Hepatocyte (in vitro differentiated cells): ENCODE results near the gene LSAMP. TPM values are rescaled to one million over a fixed set of nuclear protein-coding genes. Genes with fewer than 3 reads are reported as not detected.

Source experiments
- DNase-seq: peaks from one replicate; pipeline ENCODE4 v3.0.0-alpha.2; 2016; ENCODE audit warnings: low spot score
- H2AFZ ChIP-seq: fragments of 200-600 bp; sonication (generic); 2 replicates; pipeline ENCODE4 v1.6.0; 2016; ENCODE audit warnings: antibody characterized with exemption, mild to moderate bottlenecking
- H3K27ac ChIP-seq: fragments of 200-600 bp; sonication (generic); 2 replicates; pipeline ENCODE4 v1.5.1; 2016; ENCODE audit warnings: mild to moderate bottlenecking
- H3K27me3 ChIP-seq: fragments of 200-600 bp; sonication (generic); 2 replicates; pipeline ENCODE4 v1.6.1; 2016
- H3K36me3 ChIP-seq: fragments of 200-600 bp; sonication (generic); replicated peaks from 2 replicates; pipeline ENCODE4 v1.5.1; 2016; ENCODE audit warnings: low read depth; ENCODE audit not compliant: insufficient read depth
- H3K4me1 ChIP-seq: fragments of 200-600 bp; sonication (generic); 2 replicates; pipeline ENCODE4 v1.5.1; 2016; ENCODE audit warnings: mild to moderate bottlenecking, moderate library complexity; ENCODE audit not compliant: insufficient read depth
- H3K4me2 ChIP-seq: fragments of 200-600 bp; sonication (generic); 2 replicates; pipeline ENCODE4 v1.6.0; 2016
- H3K4me3 ChIP-seq: fragments of 200-600 bp; sonication (generic); 2 replicates; pipeline ENCODE4 v1.5.1; 2016; ENCODE audit warnings: mild to moderate bottlenecking
- H3K79me2 ChIP-seq: fragments of 200-600 bp; sonication (generic); 2 replicates; pipeline ENCODE4 v1.6.0; 2017; ENCODE audit warnings: mild to moderate bottlenecking
- H3K9me2 ChIP-seq: fragments of 200-600 bp; sonication (generic); replicated peaks from 2 replicates; pipeline ENCODE4 v1.6.0; 2017; ENCODE audit warnings: mild to moderate bottlenecking; ENCODE audit not compliant: insufficient read depth
- H3K9me3 ChIP-seq: fragments of 200-600 bp; sonication (generic); 2 replicates; pipeline ENCODE4 v1.5.1; 2016; ENCODE audit warnings: low read depth, mild to moderate bottlenecking
- H4K20me1 ChIP-seq: fragments of 200-600 bp; sonication (generic); 2 replicates; pipeline ENCODE4 v1.6.0; 2016; ENCODE audit warnings: mild to moderate bottlenecking; ENCODE audit not compliant: insufficient read depth, poor library complexity, severe bottlenecking
- CTCF ChIP-seq: fragments of 200-600 bp; sonication (generic); IDR thresholded peaks from 2 replicates; pipeline ENCODE4 v1.5.1; 2016; ENCODE audit warnings: antibody characterized with exemption, mild to moderate bottlenecking; ENCODE audit not compliant: poor library complexity
- EZH2 ChIP-seq: fragments of 200-600 bp; sonication (generic); IDR thresholded peaks from 2 replicates; pipeline ENCODE4 v1.6.1; 2016; ENCODE audit warnings: antibody characterized with exemption, mild to moderate bottlenecking, borderline replicate concordance
- EZH2phosphoT487 ChIP-seq: fragments of 200-600 bp; sonication (generic); IDR thresholded peaks from one replicate; pipeline ENCODE4 v1.6.1; 2018; ENCODE audit warnings: antibody characterized with exemption, mild to moderate bottlenecking, low read depth, moderate library complexity; ENCODE audit not compliant: unreplicated experiment, severe bottlenecking
- WGBS: methylation state at CpG from one replicate; pipeline ENCODE4 v1.1.6; 2016; ENCODE audit warnings: low lambda C conversion rate; ENCODE audit errors: missing lambda C conversion rate; 5-methylcytosine and 5-hydroxymethylcytosine counted together
- polyA plus RNA-seq: library from polyadenylated mRNA; unstranded; fragments of >200 nt; fragmentation: Nextera tagmentation; extraction: Ambion mirVana; gene quantifications from 2 replicates; pipeline ENCODE4 v1.2.1, GENCODE V29; 2016
- total RNA-seq: library from RNA; depleted of rRNA; stranded (reverse); fragments of >200 nt; gene quantifications from 2 replicates; pipeline ENCODE4 v1.2.3, GENCODE V29; 2014

Gene LSAMP
- total and polyA plus RNA-seq, 2 experiments from 2014 or later = 15.1 to 22.3 TPM

GRCh38 chr3:116233711-116234357 is 211.5 kb downstream of the LSAMP start:
- Histone ChIP-seq H2AFZ (no peak overlapping the region), H4K20me1 (no peaks in the 10 kb centered on the region), H3K9me2 (no peaks in the 10 kb centered on the region), H3K79me2 (no peaks in the 10 kb centered on the region), H3K4me2 (no peak overlapping the region), H3K27me3 (no peaks in the 10 kb centered on the region), H3K4me1 (no peaks in the 10 kb centered on the region), H3K4me3 (no peak overlapping the region), H3K36me3 (no peaks in the 10 kb centered on the region), H3K27ac (no peak overlapping the region), H3K9me3 (no peaks in the 10 kb centered on the region)
- no peak for DNase-seq
- TF ChIP-seq CTCF (no peak), EZH2 (no peak), EZH2phosphoT487 (no peak)
- WGBS = 64% methylated on average over 4 of the region's 4 CpGs

GRCh38 chr3:116230431-116231020 is 214.8 kb downstream of the LSAMP start:
- Histone ChIP-seq H3K4me1 (no peaks in the 10 kb centered on the region), H2AFZ (no peak overlapping the region), H3K4me3 (no peak overlapping the region), H3K9me3 (no peaks in the 10 kb centered on the region), H3K9me2 (no peaks in the 10 kb centered on the region), H3K27me3 (no peaks in the 10 kb centered on the region), H3K4me2 (no peak overlapping the region), H3K36me3 (no peaks in the 10 kb centered on the region), H3K27ac (no peak overlapping the region), H3K79me2 (no peaks in the 10 kb centered on the region), H4K20me1 (no peaks in the 10 kb centered on the region)
- 86% methylated on average over 5 of the region's 5 CpGs for WGBS
- DNase-seq = no peak
- TF ChIP-seq EZH2phosphoT487 = no peak
- no peak for TF ChIP-seq CTCF
- TF ChIP-seq EZH2 = no peak

GRCh38 chr3:116226266-116226665 is 219.0 kb downstream of the LSAMP start:
- no peaks in the 10 kb centered on the region for H3K27me3 ChIP-seq
- no peaks in the 10 kb centered on the region for H3K4me1 ChIP-seq
- H3K36me3 ChIP-seq = no peaks in the 10 kb centered on the region
- 52% methylated on average over 1 of the region's 1 CpG for WGBS
- no peaks in the 10 kb centered on the region for H4K20me1 ChIP-seq
- DNase-seq = no peak
- H3K9me3 ChIP-seq = no peaks in the 10 kb centered on the region
- H3K79me2 ChIP-seq = no peaks in the 10 kb centered on the region
- no peak overlapping the region for H2AFZ ChIP-seq
- TF ChIP-seq CTCF (no peak), EZH2phosphoT487 (no peak), EZH2 (no peak)
- no peak overlapping the region for H3K27ac ChIP-seq
- H3K9me2 ChIP-seq = no peaks in the 10 kb centered on the region
- no peak overlapping the region for H3K4me3 ChIP-seq
- H3K4me2 ChIP-seq = no peak overlapping the region

GRCh38 chr3:116216761-116217160 is 228.5 kb downstream of the LSAMP start:
- H3K27me3 ChIP-seq = no peaks in the 10 kb centered on the region
- no peaks in the 10 kb centered on the region for H3K79me2 ChIP-seq
- H3K9me2 ChIP-seq = no peaks in the 10 kb centered on the region
- no peak for DNase-seq
- H3K9me3 ChIP-seq = no peaks in the 10 kb centered on the region
- H4K20me1 ChIP-seq = no peaks in the 10 kb centered on the region
- no peak overlapping the region for H3K27ac ChIP-seq
- no peaks in the 10 kb centered on the region for H3K4me1 ChIP-seq
- WGBS = 76% methylated on average over 4 of the region's 4 CpGs
- H3K4me3 ChIP-seq = no peak overlapping the region
- H2AFZ ChIP-seq = no peak overlapping the region
- no peaks in the 10 kb centered on the region for H3K36me3 ChIP-seq
- H3K4me2 ChIP-seq = no peak overlapping the region
- no peak for TF ChIP-seq CTCF
- no peak for TF ChIP-seq EZH2
- TF ChIP-seq EZH2phosphoT487 = no peak
